H1 (cell line): ENCODE results near the gene MCL1. TPM values are rescaled to one million over a fixed set of nuclear protein-coding genes. Genes with fewer than 3 reads are reported as not detected.

Source experiments
- CTCF ChIA-PET: fragments of 300-600 bp; sonication (Branson Sonifier 250); formaldehyde crosslinking; loops from one replicate; lab custom pipeline; 2021; ENCODE audit not compliant: partially characterized antibody; lab: Charles Lee
- POLR2A ChIA-PET: fragments of 300-600 bp; sonication (Branson Sonifier 250); formaldehyde crosslinking; loops from one replicate; lab custom pipeline; 2021; ENCODE audit warnings: inconsistent platforms; ENCODE audit not compliant: partially characterized antibody; lab: Charles Lee
- DNase-seq, 2 experiments: peaks; one replicate each; pipeline versions ENCODE4 v3.0.0 to v3.0.0-alpha.2; 2010 to 2022; ENCODE audit warnings: low spot score in 2 of 2, low read depth in 1 of 2, mixed read lengths in 1 of 2
- FAIRE-seq: peaks from 2 replicates; lab custom pipeline; 2011; peaks lifted over from hg19 to GRCh38; lab: Jason Lieb, UNC
- H2AFZ ChIP-seq: 2 replicates; pipeline ENCODE4 v1.8.1; 2012; ENCODE audit warnings: low read length, inconsistent platforms
- H2AK5ac ChIP-seq: 2 replicates; pipeline ENCODE4 v1.6.1; 2013; ENCODE audit warnings: low read depth, low read length
- H2BK120ac ChIP-seq: replicated peaks from 2 replicates; pipeline ENCODE3; 2013; ENCODE audit warnings: low read depth, low read length, inconsistent platforms
- H2BK12ac ChIP-seq: 2 replicates; pipeline ENCODE4 v1.6.1; 2013; ENCODE audit warnings: low read depth, low read length
- H2BK15ac ChIP-seq: 2 replicates; pipeline ENCODE4 v1.6.1; 2013; ENCODE audit warnings: low read length
- H2BK20ac ChIP-seq: 2 replicates; pipeline ENCODE4 v1.6.1; 2013; ENCODE audit warnings: low read length
- H2BK5ac ChIP-seq: 2 replicates; pipeline ENCODE4 v1.6.1; 2013; ENCODE audit warnings: low read depth, low read length
- H3K14ac ChIP-seq: 2 replicates; pipeline ENCODE4 v1.6.1; 2013; ENCODE audit warnings: inconsistent platforms; ENCODE audit not compliant: insufficient read length
- H3K18ac ChIP-seq: 2 replicates; pipeline ENCODE4 v1.6.1; 2013; ENCODE audit warnings: low read length; ENCODE audit errors: extremely low read depth
- H3K23ac ChIP-seq: 2 replicates; pipeline ENCODE4 v1.6.1; 2013; ENCODE audit warnings: inconsistent platforms; ENCODE audit not compliant: insufficient read length
- H3K23me2 ChIP-seq: 2 replicates; pipeline ENCODE4 v1.6.1; 2013; ENCODE audit warnings: low read depth, low read length
- H3K27ac ChIP-seq: 2 replicates; pipeline ENCODE4 v1.6.1; 2011; ENCODE audit warnings: low read depth, low read length, inconsistent platforms
- H3K27me3 ChIP-seq, 4 experiments: replicated peaks in 1 of 4; 1 replicate in 1 of 4; 2 replicates in 3 of 4; pipeline versions ENCODE4 v1.6.1 to v1.8.1; 2011 to 2013; ENCODE audit warnings: low read length in 3 of 4, mild to moderate bottlenecking in 3 of 4, inconsistent platforms in 2 of 4, mixed read lengths in 2 of 4, moderate library complexity in 1 of 4; ENCODE audit not compliant: control insufficient read depth in 3 of 4, insufficient read depth in 3 of 4; ENCODE audit errors: extremely low read depth in 1 of 4
- H3K36me3 ChIP-seq, 4 experiments: 2 replicates each; pipeline versions ENCODE4 v1.6.1 to v1.8.1; 2011 to 2013; ENCODE audit warnings: mild to moderate bottlenecking in 4 of 4, low read length in 3 of 4, moderate library complexity in 2 of 4, control low read depth in 1 of 4, inconsistent platforms in 1 of 4; ENCODE audit not compliant: insufficient read depth in 4 of 4, control insufficient read depth in 2 of 4
- H3K4ac ChIP-seq: replicated peaks from 2 replicates; pipeline ENCODE3; 2013; ENCODE audit warnings: low read length, low read depth, mixed read lengths, inconsistent platforms; ENCODE audit not compliant: insufficient read length
- H3K4me1 ChIP-seq, 4 experiments: replicated peaks in 1 of 4; 1 replicate in 1 of 4; 2 replicates in 3 of 4; pipeline versions ENCODE4 v1.6.1 to v1.8.1; 2011 to 2013; ENCODE audit warnings: low read length in 3 of 4, inconsistent platforms in 2 of 4, mixed read lengths in 1 of 4; ENCODE audit not compliant: insufficient read depth in 4 of 4, control insufficient read depth in 3 of 4
- H3K4me2 ChIP-seq, 2 experiments: 2 replicates each; pipeline versions ENCODE4 v1.6.1 to v1.8.1; 2011 to 2013; ENCODE audit warnings: low read depth in 2 of 2, low read length in 2 of 2, control low read depth in 1 of 2, inconsistent platforms in 1 of 2, mild to moderate bottlenecking in 1 of 2; ENCODE audit not compliant: insufficient read depth in 1 of 2
- H3K4me3 ChIP-seq, 4 experiments: fragments of 200-600, 300-600 bp in 1 of 4; sonication (generic), shearing (Covaris generic), sonication (Bioruptor Twin) in 1 of 4; 2 replicates each; pipeline versions ENCODE4 v1.5.1 to v1.8.1; 2011 to 2016; ENCODE audit warnings: low read length in 4 of 4, low read depth in 3 of 4, control low read depth in 2 of 4, inconsistent platforms in 2 of 4, mild to moderate bottlenecking in 2 of 4, mixed read lengths in 1 of 4, moderate library complexity in 1 of 4; ENCODE audit not compliant: insufficient read depth in 2 of 4; ENCODE audit errors: extremely low read depth in 1 of 4
- H3K56ac ChIP-seq: replicated peaks from 2 replicates; pipeline ENCODE3; 2013; ENCODE audit warnings: low read depth, mild to moderate bottlenecking, mixed read lengths, low read length, inconsistent platforms; ENCODE audit not compliant: insufficient read length
- H3K79me1 ChIP-seq: 2 replicates; pipeline ENCODE4 v1.6.1; 2013; ENCODE audit warnings: low read depth, low read length, control low read depth
- H3K79me2 ChIP-seq, 2 experiments: 2 replicates each; pipeline versions ENCODE4 v1.6.1 to v1.8.1; 2012 to 2013; ENCODE audit warnings: low read length in 2 of 2, mild to moderate bottlenecking in 2 of 2, inconsistent platforms in 1 of 2; ENCODE audit not compliant: insufficient read depth in 2 of 2, control insufficient read depth in 1 of 2
- H3K9ac ChIP-seq, 4 experiments: replicated peaks in 1 of 4; 1 replicate in 1 of 4; 2 replicates in 3 of 4; pipeline versions ENCODE4 v1.6.1 to v1.8.1; 2011 to 2013; ENCODE audit warnings: low read depth in 3 of 4, low read length in 3 of 4, control low read depth in 2 of 4, mild to moderate bottlenecking in 2 of 4, moderate library complexity in 2 of 4, inconsistent platforms in 1 of 4; ENCODE audit errors: extremely low read depth in 1 of 4
- H3K9me3 ChIP-seq, 2 experiments: 2 replicates each; pipeline versions ENCODE4 v1.6.1 to v1.8.1; 2012 to 2013; ENCODE audit warnings: mild to moderate bottlenecking in 2 of 2, moderate library complexity in 2 of 2, control low read depth in 1 of 2, inconsistent platforms in 1 of 2, low read depth in 1 of 2, low read length in 1 of 2, mixed read lengths in 1 of 2; ENCODE audit not compliant: insufficient read depth in 2 of 2
- H4K20me1 ChIP-seq, 2 experiments: replicated peaks in 1 of 2; 2 replicates each; pipeline versions ENCODE3 to v1.8.1; 2011 to 2013; ENCODE audit warnings: inconsistent platforms in 2 of 2, low read length in 2 of 2, mild to moderate bottlenecking in 1 of 2; ENCODE audit not compliant: insufficient read depth in 2 of 2, control insufficient read depth in 1 of 2
- H4K5ac ChIP-seq: 2 replicates; pipeline ENCODE4 v1.6.1; 2013; ENCODE audit warnings: low read length, low read depth, mixed read lengths, inconsistent platforms; ENCODE audit not compliant: insufficient read length
- H4K8ac ChIP-seq: 2 replicates; pipeline ENCODE4 v1.8.0; 2013; ENCODE audit warnings: mild to moderate bottlenecking, moderate library complexity, low read length, inconsistent platforms; ENCODE audit not compliant: insufficient read depth; ENCODE audit errors: extremely low read depth
- H4K91ac ChIP-seq: replicated peaks from 2 replicates; pipeline ENCODE3; 2013; ENCODE audit warnings: low read length, mixed read lengths, inconsistent platforms; ENCODE audit not compliant: insufficient read length
- ASH2L ChIP-seq: fragments of 200-600, 300-600 bp; sonication (generic); IDR thresholded peaks from one replicate; pipeline ENCODE4 v1.7.1; 2017; ENCODE audit warnings: low read length
- BCL11A ChIP-seq, 2 experiments: IDR thresholded peaks; one replicate each; pipeline ENCODE4 v1.6.1; 2011; ENCODE audit warnings: low read depth in 2 of 2, low read length in 2 of 2, mild to moderate bottlenecking in 2 of 2
- CEBPB ChIP-seq: IDR thresholded peaks from 2 replicates; pipeline ENCODE4 v1.6.1; 2012; ENCODE audit warnings: low read depth, low read length
- GTF2F1 ChIP-seq: IDR thresholded peaks from 2 replicates; pipeline ENCODE4 v1.6.1; 2012; ENCODE audit warnings: low read depth, low read length, improper control_type of control experiment, borderline replicate concordance
- JUND ChIP-seq: IDR thresholded peaks from 2 replicates; pipeline ENCODE4 v1.6.1; 2011; ENCODE audit warnings: mild to moderate bottlenecking, improper control_type of control experiment, low read length
- POLR2A ChIP-seq, 2 experiments: IDR thresholded peaks; 1 replicate in 1 of 2; 2 replicates in 1 of 2; pipeline ENCODE4 v1.6.1; 2011; ENCODE audit warnings: low read depth in 2 of 2, low read length in 2 of 2, mild to moderate bottlenecking in 2 of 2; ENCODE audit errors: control extremely low read depth in 1 of 2
- RBBP5 ChIP-seq: IDR thresholded peaks from 2 replicates; pipeline ENCODE4 v1.7.1; 2012; ENCODE audit warnings: low read depth, mild to moderate bottlenecking, inconsistent platforms, low read length, moderate library complexity, borderline replicate concordance
- RXRA ChIP-seq: IDR thresholded peaks from 2 replicates; pipeline ENCODE4 v1.6.1; 2011; ENCODE audit warnings: low read depth, mild to moderate bottlenecking, low read length, moderate library complexity; ENCODE audit not compliant: insufficient read depth
- SAP30 ChIP-seq: fragments of 300-600 bp; sonication (generic); IDR thresholded peaks from 2 replicates; pipeline ENCODE4 v1.7.1; 2012; ENCODE audit warnings: low read length, moderate library complexity, mild to moderate bottlenecking, inconsistent platforms; ENCODE audit not compliant: insufficient read depth, insufficient replicate concordance
- TAF7 ChIP-seq: optimal IDR thresholded peaks from 2 replicates; pipeline ENCODE3; 2011; ENCODE audit warnings: low read depth, mild to moderate bottlenecking, inconsistent platforms, low read length, moderate library complexity, borderline replicate concordance
- YY1 ChIP-seq: IDR thresholded peaks from 2 replicates; pipeline ENCODE4 v1.6.1; 2011; ENCODE audit warnings: low read depth, mild to moderate bottlenecking, low read length
- WGBS, 2 experiments: shearing (Covaris generic) in 1 of 2; methylation state at CpG; one replicate each; pipeline versions ENCODE4 v1.1.6 to v1.1.7; 2013 to 2015; ENCODE audit warnings: low lambda C conversion rate in 2 of 2, mixed read lengths in 2 of 2, inconsistent platforms in 1 of 2, low coverage in 1 of 2, missing lambda C conversion rate in 1 of 2; ENCODE audit not compliant: insufficient replicate concordance in 2 of 2, insufficient coverage in 1 of 2, insufficient read length in 1 of 2; ENCODE audit errors: extremely low coverage in 1 of 2, missing lambda C conversion rate in 1 of 2; 5-methylcytosine and 5-hydroxymethylcytosine counted together
- polyA plus RNA-seq, 7 experiments: library from polyadenylated mRNA; depleted of rRNA in 3 of 7; stranded (reverse) in 5 of 7; unstranded in 2 of 7; fragments of >200 nt in 5 of 7; fragments of 200-250 nt in 2 of 7; gene quantifications; 1 replicate in 5 of 7; 2 replicates in 1 of 7; 4 replicates in 1 of 7; pipeline versions ENCODE4 v1.2.1 to v1.2.3, GENCODE V29; 2011 to 2013; ENCODE audit warnings: missing spikeins in 2 of 7, mixed read lengths in 2 of 7
- total RNA-seq: library from RNA; stranded (reverse); fragmentation: NEBNext Ultra II Directional; extraction: Animal tissue kit (Norgen Biotek cat#: 25700); gene quantifications from 2 replicates; pipeline ENCODE4 v1.2.1, GENCODE V29; 2021

The MCL1 gene
- total and polyA plus RNA-seq, 2 of the 8 experiments (the other 6 are each of a cell fraction or from before 2014, with no cell fraction given): 61.1 to 218 TPM

- Histone ChIP-seq H3K79me2 (peaks cover 38 to 54% of the 10 kb centered on the region in 2 experiments), H3K27ac (peak overlapping the region; percentile 98), H4K20me1 (peaks cover 29 to 33% of the 10 kb centered on the region in 2 experiments), H3K14ac (no peak overlapping the region), H3K27me3 (no peaks in the 10 kb centered on the region), H3K23ac (no peak overlapping the region), H3K23me2 (peaks cover 9% of the 10 kb centered on the region), H3K79me1 (peaks cover 2% of the 10 kb centered on the region; the same call in 1 of the 2 replicates), H3K4ac (peak overlapping the region; percentile 85), H3K4me2 (peak overlapping the region; percentile 72 to 78), H3K18ac (peak overlapping the region; percentile 96), H2AFZ (no peak overlapping the region), H2BK120ac (peak overlapping the region; percentile 24), H2BK5ac (peak overlapping the region; percentile 100), H3K9ac (peak overlapping the region; percentile 99 to 100 (median 100)), H2BK20ac (no peak overlapping the region), H4K8ac (peak overlapping the region; percentile 98), H3K4me1 (peaks cover 5 to 19% (median 13%) of the 10 kb centered on the region in 4 experiments), H4K5ac (peak overlapping the region; percentile 94), H4K91ac (peak overlapping the region; percentile 96), H3K56ac (peak overlapping the region; percentile 99), H2BK15ac (peak overlapping the region; percentile 83; the same call in 1 of the 2 replicates), H3K36me3 (peaks cover 25 to 53% (median 35%) of the 10 kb centered on the region in 4 experiments), H3K9me3 (no peaks in the 10 kb centered on the region), H2BK12ac (peak overlapping the region; percentile 99), H2AK5ac (peak overlapping the region; percentile 97; the same call in 1 of the 2 replicates), H3K4me3 (peak overlapping the region; percentile 100)
- DNase-seq (no peak), FAIRE-seq (no peak)
- 1% methylated on average over 43 of the region's 50 CpGs; no CpG with 5 or more reads in 1 of the 2 experiments for whole genome bisulfite sequencing, 2 experiments
- ChIA-PET POLR2A (interaction anchor here (0.6 to 43.7 kb wide), 38 partner anchors 9 to 423 kb away, joined by 3 to 1380 read pairs (median 4); partner anchors contain the start of genes ADAMTSL4, ANXA9, ARNT and ENSA), CTCF (interaction anchor here (0.8 to 3.5 kb wide), 3 partner anchors 9 to 18 kb away, joined by 3 to 29 read pairs (median 3); no protein-coding TSS in a partner anchor)
- TF ChIP-seq CEBPB (no peak), YY1 (0 out of 2 replicates have a peak, but pooled peaks have one; percentile 18), GTF2F1 (0 out of 2 replicates have a peak, but pooled peaks have one; percentile 11), POLR2A (IDR thresholded peaks at IDR 0.05; ENCODE audit: control extremely low read depth in 1 of 2, low read depth in 2 of 2, low read length in 2 of 2) (peak; percentile 26 to 82; a peak in 2 of 3 replicates), RBBP5 (0 out of 2 replicates have a peak, but pooled peaks have one; percentile 66), RXRA (no peak), JUND (peak; percentile 77), SAP30 (peak; percentile 80), BCL11A (IDR thresholded peaks at IDR 0.05; ENCODE audit: low read depth in 2 of 2, low read length in 2 of 2) (no peak), TAF7 (peak; percentile 61), ASH2L (peak; percentile 82)
These were observed 919 bp downstream of the MCL1 start for GRCh38 chr1:150578272-150579109.
